H1 (cell line): ENCODE results near the gene PLA2G4D. TPM values are rescaled to one million over a fixed set of nuclear protein-coding genes. Genes with fewer than 3 reads are reported as not detected.

Experiments
- EZH2 ChIP-seq: fragments of 200-600 bp; sonication (generic); IDR thresholded peaks from 2 replicates; pipeline ENCODE4 v1.7.1; 2012; ENCODE audit warnings: low read depth, mild to moderate bottlenecking, moderate library complexity, low read length, inconsistent platforms; ENCODE audit not compliant: severe bottlenecking
- FOSL1 ChIP-seq: IDR thresholded peaks from 2 replicates; pipeline ENCODE4 v1.6.1; 2011; ENCODE audit warnings: mild to moderate bottlenecking, low read depth, low read length, moderate library complexity; ENCODE audit not compliant: insufficient read depth
- PHF8 ChIP-seq: fragments of 200-600 bp; sonication (generic); conservative IDR thresholded peaks from 2 replicates; pipeline ENCODE4 v1.7.1; 2012; ENCODE audit warnings: low read depth, mild to moderate bottlenecking, inconsistent platforms, low read length, moderate library complexity
- polyA plus RNA-seq, 7 experiments: library from polyadenylated mRNA; depleted of rRNA in 3 of 7; stranded (reverse) in 5 of 7; unstranded in 2 of 7; fragments of >200 nt in 5 of 7; fragments of 200-250 nt in 2 of 7; gene quantifications; 1 replicate in 5 of 7; 2 replicates in 1 of 7; 4 replicates in 1 of 7; pipeline versions ENCODE4 v1.2.1 to v1.2.3, GENCODE V29; 2011 to 2013; ENCODE audit warnings: missing spikeins in 2 of 7, mixed read lengths in 2 of 7
- total RNA-seq: library from RNA; stranded (reverse); fragmentation: NEBNext Ultra II Directional; extraction: Animal tissue kit (Norgen Biotek cat#: 25700); gene quantifications from 2 replicates; pipeline ENCODE4 v1.2.1, GENCODE V29; 2021

PLA2G4D gene
- total and polyA plus RNA-seq, 2 of the 8 experiments (the other 6 are each of a cell fraction or from before 2014, with no cell fraction given), result 0.07 to 0.18 TPM

DNA sequence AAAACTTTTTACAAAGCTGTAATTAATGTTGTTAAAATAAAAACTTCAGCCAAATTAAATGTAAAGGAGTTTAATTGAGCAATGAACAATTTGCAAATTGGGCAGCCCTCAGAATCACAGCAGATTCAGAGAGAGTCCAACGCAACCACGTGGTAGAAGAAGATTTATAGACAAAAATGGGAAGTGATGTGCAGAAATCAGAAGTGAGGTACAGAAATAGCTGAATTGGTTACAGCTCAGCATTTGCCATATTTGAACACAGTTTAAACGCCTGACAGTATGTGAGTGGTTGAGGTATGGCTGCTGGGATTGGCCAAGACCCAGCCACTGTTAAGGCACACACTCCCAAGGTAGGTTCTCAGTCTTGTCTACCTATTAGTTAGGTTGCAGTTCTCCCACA is 14.4 kb upstream of the PLA2G4D start (continued):
- TF ChIP-seq FOSL1, result no peak
- no peak for TF ChIP-seq EZH2
- TF ChIP-seq PHF8, result no peak
